ENCODE results near the gene MAP3K8. TPM values are rescaled to one million over a fixed set of nuclear protein-coding genes. Genes with fewer than 3 reads are reported as not detected.

The MAP3K8 gene
- total and polyA plus RNA-seq, 8 donors = 2.2 to 38.7 (median 13.3) TPM

- Histone ChIP-seq H3K9me3 (no peaks in the 10 kb centered on the region), H3K4me1 (peaks cover 0 to 4% (median 2%) of the 10 kb centered on the region in 4 donors), H3K4me3 (no peak overlapping the region), H3K27ac (no peak overlapping the region), H3K36me3 (no peaks in the 10 kb centered on the region), H3K27me3 (peaks cover 0 to 4% (median 0%) of the 10 kb centered on the region in 3 donors)
- TF ChIP-seq CTCF (IDR thresholded peaks at IDR 0.05) (no peak), POLR2AphosphoS5 (IDR thresholded peaks at IDR 0.05) (no peak), POLR2A (IDR thresholded peaks at IDR 0.05) (no peak), EP300 (IDR thresholded peaks at IDR 0.05) (no peak)
- 86 to 89% (median 88%) methylated on average over 9 of the region's 9 CpGs for WGBS, 5 donors
- DNase-seq = no peak
- intact Hi-C loops (cut with DNase I; ENCODE audit: low total_unique reads) = no loop called here
These were observed 56.5 kb downstream of the MAP3K8 start for GRCh38 chr10:30490289-30491000.

- no peak for DNase-seq
- 60 to 73% (median 69%) methylated on average over 8 of the region's 8 CpGs for WGBS, 5 donors
- intact Hi-C loops (cut with DNase I; ENCODE audit: low total_unique reads) = no loop called here
- Histone ChIP-seq H3K36me3 (no peaks in the 10 kb centered on the region), H3K4me3 (no peak overlapping the region), H3K27me3 (peaks cover 0 to 4% (median 0%) of the 10 kb centered on the region in 3 donors), H3K27ac (no peak overlapping the region), H3K9me3 (no peaks in the 10 kb centered on the region), H3K4me1 (peaks cover 0 to 4% (median 2%) of the 10 kb centered on the region in 4 donors)
- TF ChIP-seq CTCF (IDR thresholded peaks at IDR 0.05) (no peak), EP300 (IDR thresholded peaks at IDR 0.05) (no peak), POLR2A (IDR thresholded peaks at IDR 0.05) (no peak), POLR2AphosphoS5 (IDR thresholded peaks at IDR 0.05) (no peak)
These were observed 57.4 kb downstream of the MAP3K8 start for GRCh38 chr10:30491204-30491915.

- DNase-seq = no peak
- Histone ChIP-seq H3K4me1 (peaks cover 0 to 4% (median 3%) of the 10 kb centered on the region in 4 donors), H3K27ac (no peak overlapping the region), H3K36me3 (no peaks in the 10 kb centered on the region), H3K27me3 (peaks cover 0 to 4% (median 0%) of the 10 kb centered on the region in 3 donors), H3K9me3 (no peaks in the 10 kb centered on the region), H3K4me3 (no peak overlapping the region)
- 74 to 92% (median 89%) methylated on average over 1 to 4 of the region's 4 CpGs for WGBS, 5 donors
- TF ChIP-seq POLR2AphosphoS5 (IDR thresholded peaks at IDR 0.05) = no peak
- no peak for TF ChIP-seq EP300 (IDR thresholded peaks at IDR 0.05)
- no peak for TF ChIP-seq CTCF (IDR thresholded peaks at IDR 0.05)
- no peak for TF ChIP-seq POLR2A (IDR thresholded peaks at IDR 0.05)
- intact Hi-C loops (cut with DNase I; ENCODE audit: low total_unique reads) = no loop called here
These were observed 58.0 kb downstream of the MAP3K8 start for GRCh38 chr10:30491916-30492515.

All from stomach (tissue), 9 donors.